Neuron (in vitro differentiated cells): ENCODE results near the gene SZT2.

Experiments used
- H2AFZ ChIP-seq: one replicate; pipeline ENCODE4 v1.6.1; 2013; ENCODE audit warnings: low read depth, mild to moderate bottlenecking, inconsistent platforms, low read length, moderate library complexity
- H3K27me3 ChIP-seq: one replicate; pipeline ENCODE4 v1.6.1; 2013; ENCODE audit warnings: low read length; ENCODE audit not compliant: insufficient read depth
- H3K36me3 ChIP-seq: one replicate; pipeline ENCODE4 v1.6.1; 2013; ENCODE audit warnings: low read length; ENCODE audit not compliant: insufficient read depth
- H3K4me1 ChIP-seq: one replicate; pipeline ENCODE4 v1.6.1; 2013; ENCODE audit warnings: low read length; ENCODE audit not compliant: insufficient read depth
- H3K4me3 ChIP-seq: 2 replicates; pipeline ENCODE4 v1.5.1; 2013; ENCODE audit warnings: mild to moderate bottlenecking, low read length, moderate library complexity
- H3K9me3 ChIP-seq: one replicate; pipeline ENCODE4 v1.6.1; 2013; ENCODE audit warnings: low read length

Gene SZT2

GRCh38 chr1:43352881-43353280 lies 36.8 kb upstream of the SZT2 start:
- peaks cover 13% of the 10 kb centered on the region for H3K4me1 ChIP-seq
- H3K36me3 ChIP-seq = no peaks in the 10 kb centered on the region
- H3K4me3 ChIP-seq = no peak overlapping the region
- H3K9me3 ChIP-seq = no peaks in the 10 kb centered on the region
- H3K27me3 ChIP-seq = peaks cover 11% of the 10 kb centered on the region
- H2AFZ ChIP-seq = no peak overlapping the region

- no peaks in the 10 kb centered on the region for H3K36me3 ChIP-seq
- no peaks in the 10 kb centered on the region for H3K9me3 ChIP-seq
- H2AFZ ChIP-seq = no peak overlapping the region
- H3K4me3 ChIP-seq = no peak overlapping the region
- peaks cover 12% of the 10 kb centered on the region for H3K4me1 ChIP-seq
- H3K27me3 ChIP-seq = peaks cover 2% of the 10 kb centered on the region
Observed at GRCh38 chr1:43354471-43354870, 35.2 kb upstream of the SZT2 start.

GRCh38 chr1:43354936-43355335 lies 34.8 kb upstream of the SZT2 start:
- Histone ChIP-seq H3K9me3 (no peaks in the 10 kb centered on the region), H3K4me1 (peaks cover 12% of the 10 kb centered on the region), H2AFZ (no peak overlapping the region), H3K4me3 (no peak overlapping the region), H3K27me3 (no peaks in the 10 kb centered on the region), H3K36me3 (peaks cover under 1% of the 10 kb centered on the region)

- H3K4me1 ChIP-seq = peaks cover 29% of the 10 kb centered on the region
- no peak overlapping the region for H2AFZ ChIP-seq
- H3K9me3 ChIP-seq = no peaks in the 10 kb centered on the region
- no peaks in the 10 kb centered on the region for H3K27me3 ChIP-seq
- peaks cover 24% of the 10 kb centered on the region for H3K36me3 ChIP-seq
- H3K4me3 ChIP-seq = no peak overlapping the region
Observed at GRCh38 chr1:43357251-43357650, 32.4 kb upstream of the SZT2 start.

- Histone ChIP-seq H3K4me1 (peaks cover 31% of the 10 kb centered on the region), H2AFZ (peak overlapping the region; percentile 94), H3K9me3 (no peaks in the 10 kb centered on the region), H3K4me3 (peak overlapping the region; percentile 93), H3K27me3 (no peaks in the 10 kb centered on the region), H3K36me3 (peaks cover 28% of the 10 kb centered on the region)
Observed at GRCh38 chr1:43358121-43358745, 31.5 kb upstream of the SZT2 start.

GRCh38 chr1:43358746-43359693 lies 30.7 kb upstream of the SZT2 start, which contains the start of gene CDC20:
Gene CDC20 (plus strand): TSS chr1:43358981. CDS start chr1:43359216, 235 bp downstream.
- H3K9me3 ChIP-seq = no peaks in the 10 kb centered on the region
- peak within 1 kb of the TSS; percentile 94 for H2AFZ ChIP-seq
- peaks cover 36% of the 10 kb centered on the region for H3K36me3 ChIP-seq
- H3K4me1 ChIP-seq = peaks cover 37% of the 10 kb centered on the region
- H3K27me3 ChIP-seq = no peaks in the 10 kb centered on the region
- H3K4me3 ChIP-seq = peak within 1 kb of the TSS; percentile 93

- peaks cover 37% of the 10 kb centered on the region for H3K4me1 ChIP-seq
- H3K4me3 ChIP-seq = peak overlapping the region; percentile 93
- no peaks in the 10 kb centered on the region for H3K9me3 ChIP-seq
- H3K27me3 ChIP-seq = no peaks in the 10 kb centered on the region
- H2AFZ ChIP-seq = no peak overlapping the region
- H3K36me3 ChIP-seq = peaks cover 43% of the 10 kb centered on the region
Observed at GRCh38 chr1:43359696-43360095, 30.0 kb upstream of the SZT2 start.

GRCh38 chr1:43360616-43361015 lies 29.1 kb upstream of the SZT2 start:
- Histone ChIP-seq H2AFZ (no peak overlapping the region), H3K4me3 (peak overlapping the region; percentile 93), H3K36me3 (peaks cover 51% of the 10 kb centered on the region), H3K4me1 (peaks cover 37% of the 10 kb centered on the region), H3K9me3 (no peaks in the 10 kb centered on the region), H3K27me3 (no peaks in the 10 kb centered on the region)

- Histone ChIP-seq H2AFZ (no peak overlapping the region), H3K4me1 (peaks cover 42% of the 10 kb centered on the region), H3K27me3 (no peaks in the 10 kb centered on the region), H3K4me3 (no peak overlapping the region), H3K36me3 (peaks cover 51% of the 10 kb centered on the region), H3K9me3 (no peaks in the 10 kb centered on the region)
Observed at GRCh38 chr1:43363283-43363934, 26.3 kb upstream of the SZT2 start.

- peaks cover 51% of the 10 kb centered on the region for H3K36me3 ChIP-seq
- peaks cover 48% of the 10 kb centered on the region for H3K4me1 ChIP-seq
- no peaks in the 10 kb centered on the region for H3K9me3 ChIP-seq
- H2AFZ ChIP-seq = no peak overlapping the region
- no peaks in the 10 kb centered on the region for H3K27me3 ChIP-seq
- no peak overlapping the region for H3K4me3 ChIP-seq
Observed at GRCh38 chr1:43363935-43364525, 25.7 kb upstream of the SZT2 start.

GRCh38 chr1:43365678-43366077 lies 24.0 kb upstream of the SZT2 start:
- peaks cover 43% of the 10 kb centered on the region for H3K36me3 ChIP-seq
- H2AFZ ChIP-seq = no peak overlapping the region
- no peaks in the 10 kb centered on the region for H3K9me3 ChIP-seq
- no peaks in the 10 kb centered on the region for H3K27me3 ChIP-seq
- H3K4me1 ChIP-seq = peaks cover 35% of the 10 kb centered on the region
- no peak overlapping the region for H3K4me3 ChIP-seq

- Histone ChIP-seq H2AFZ (no peak overlapping the region), H3K9me3 (no peaks in the 10 kb centered on the region), H3K4me3 (no peak overlapping the region), H3K36me3 (peaks cover 38% of the 10 kb centered on the region), H3K4me1 (peaks cover 30% of the 10 kb centered on the region), H3K27me3 (no peaks in the 10 kb centered on the region)
Observed at GRCh38 chr1:43366179-43366578, 23.5 kb upstream of the SZT2 start.
